GM23338 (cell line): Measurements from ENCODE around the gene NUP153.
"Not testable (repeated sequence)": the region's sequence is repeated elsewhere in the genome, so short reads cannot be mapped to it uniquely, and the experiment has no call there.

ENCODE experiments used
- CREB1 ChIP-seq: fragments of 250-450 bp; sonication (Bioruptor Pico); IDR thresholded peaks from 2 replicates; pipeline ENCODE4 v1.5.0; 2020; ENCODE audit warnings: low read depth, mild to moderate bottlenecking, moderate library complexity
- CTCF ChIP-seq, 2 experiments: fragments of 200-600 bp in 1 of 2; sonication (generic) in 1 of 2; conservative IDR thresholded peaks; 2 replicates each; pipeline versions ENCODE4 v1.5.1 to v1.6.1; 2016 to 2017; ENCODE audit warnings: antibody characterized with exemption in 2 of 2, low read depth in 2 of 2, mild to moderate bottlenecking in 2 of 2, moderate library complexity in 1 of 2
- ETS1 ChIP-seq: IDR thresholded peaks from 2 replicates; pipeline ENCODE4 v1.6.1; 2016; ENCODE audit warnings: antibody characterized with exemption
- EZH2 ChIP-seq: fragments of 200-600 bp; sonication (generic); IDR thresholded peaks from one replicate; pipeline ENCODE4 v1.8.0; 2017; ENCODE audit warnings: antibody characterized with exemption, mild to moderate bottlenecking, low read depth; ENCODE audit not compliant: unreplicated experiment
- EZH2phosphoT487 ChIP-seq: fragments of 200-600 bp; sonication (generic); IDR thresholded peaks from one replicate; pipeline ENCODE4 v1.8.1; 2018; ENCODE audit warnings: antibody characterized with exemption; ENCODE audit not compliant: unreplicated experiment
- JUNB ChIP-seq: IDR thresholded peaks from one replicate; pipeline ENCODE4 v1.6.1; 2016; ENCODE audit warnings: antibody characterized with exemption; ENCODE audit not compliant: unreplicated experiment
- NANOG ChIP-seq: IDR thresholded peaks from 2 replicates; pipeline ENCODE4 v1.6.1; 2016; ENCODE audit warnings: antibody characterized with exemption, borderline replicate concordance
- POLR2AphosphoS5 ChIP-seq: IDR thresholded peaks from 2 replicates; pipeline ENCODE4 v1.6.1; 2016; ENCODE audit warnings: antibody characterized with exemption, low read depth
- REST ChIP-seq: IDR thresholded peaks from one replicate; pipeline ENCODE4 v1.6.1; 2018; ENCODE audit warnings: antibody characterized with exemption; ENCODE audit not compliant: unreplicated experiment
- STAT1 ChIP-seq: IDR thresholded peaks from one replicate; pipeline ENCODE4 v1.6.1; 2016; ENCODE audit warnings: antibody characterized with exemption; ENCODE audit not compliant: unreplicated experiment
- ZNF114 ChIP-seq: fragments of 250-450 bp; sonication (Bioruptor Pico); IDR thresholded peaks from 2 replicates; pipeline ENCODE4 v1.5.0; 2020; ENCODE audit warnings: mild to moderate bottlenecking, moderate library complexity
- ZNF331 ChIP-seq: fragments of 250-450 bp; sonication (Bioruptor Pico); IDR thresholded peaks from 2 replicates; pipeline ENCODE4 v1.5.0; 2020; ENCODE audit warnings: low read depth, mild to moderate bottlenecking, moderate library complexity
- ZNF462 ChIP-seq: fragments of 250-450 bp; sonication (Bioruptor Pico); IDR thresholded peaks from 2 replicates; pipeline ENCODE4 v1.5.0; 2020; ENCODE audit warnings: mild to moderate bottlenecking, moderate library complexity

- not testable (repeated sequence) for TF ChIP-seq CTCF (conservative IDR thresholded peaks at IDR 0.05; ENCODE audit: low read depth in 2 of 2); EZH2phosphoT487; POLR2AphosphoS5; EZH2; REST; ZNF462 (CRISPR knock-in tag); NANOG; CREB1 (CRISPR knock-in tag); JUNB; ZNF331 (CRISPR knock-in tag); ETS1; ZNF114 (CRISPR knock-in tag); STAT1
These were observed 38.6 kb upstream of the NUP153 start for GRCh38 chr6:17745324-17745723.
